Tibial nerve (tissue), 4 donors: Measurements from ENCODE around the gene TFG. TPM values are rescaled to one million over a fixed set of nuclear protein-coding genes. Genes with fewer than 3 reads are reported as not detected.

ENCODE experiments used
- DNase-seq, 2 donors: peaks; one replicate each; pipeline ENCODE4 v3.0.0-alpha.2; 2019; ENCODE audit warnings: low spot score in 2 of 2
- H3K27ac ChIP-seq, 4 donors: fragments of 200-600 bp; sonication (generic) in 3 of 4; one replicate each; pipeline ENCODE4 v1.5.1; 2017 to 2019; ENCODE audit warnings: mild to moderate bottlenecking in 1 of 4
- H3K27me3 ChIP-seq, 2 donors: fragments of 200-600 bp; sonication (generic) in 1 of 2; one replicate each; pipeline versions ENCODE4 v1.5.1 to v1.6.0; 2017 to 2019
- H3K36me3 ChIP-seq, 3 donors: fragments of 200-600 bp; sonication (generic); one replicate each; pipeline ENCODE4 v1.5.1; 2018 to 2019
- H3K4me1 ChIP-seq, 4 donors: fragments of 200-600 bp; sonication (generic) in 3 of 4; one replicate each; pipeline ENCODE4 v1.5.1; 2017 to 2019
- H3K4me3 ChIP-seq, 4 donors: fragments of 200-600 bp; sonication (generic) in 3 of 4; one replicate each; pipeline ENCODE4 v1.5.1; 2017 to 2019; ENCODE audit warnings: mild to moderate bottlenecking in 1 of 4, moderate library complexity in 1 of 4
- H3K9me3 ChIP-seq, 4 donors: fragments of 200-600 bp; sonication (generic) in 3 of 4; one replicate each; pipeline ENCODE4 v1.5.1; 2017 to 2019
- EP300 ChIP-seq, 2 donors: sonication (generic); formaldehyde crosslinking; IDR thresholded peaks; one replicate each; pipeline ENCODE4 v1.6.1; 2017; ENCODE audit warnings: antibody characterized with exemption in 2 of 2, mild to moderate bottlenecking in 1 of 2
- POLR2A ChIP-seq, 2 donors: fragments of 450-650 bp; IDR thresholded peaks; one replicate each; pipeline ENCODE4 v1.6.1; 2017; ENCODE audit warnings: antibody characterized with exemption in 2 of 2, mild to moderate bottlenecking in 2 of 2, moderate library complexity in 2 of 2
- WGBS, 2 donors: methylation state at CpG; one replicate each; pipeline ENCODE4 v1.1.5; 2018; 5-methylcytosine and 5-hydroxymethylcytosine counted together
- total RNA-seq, 4 donors: library from RNA; depleted of rRNA; stranded (reverse); fragments of >200 nt; gene quantifications; one replicate each; pipeline ENCODE4 v1.1.0, GENCODE V29; 2016
- TF ChIP-seq, protein P1 (sequence below), 5 experiments: fragments of 200-600 bp in 3 of 5; fragments of 450-650 bp in 2 of 5; sonication (generic) in 3 of 5; IDR thresholded peaks; one replicate each; pipeline ENCODE4 v1.5.1; 2016 to 2019; ENCODE audit warnings: antibody characterized with exemption in 5 of 5, mild to moderate bottlenecking in 3 of 5, moderate library complexity in 2 of 5

The TFG gene
- total RNA-seq, 4 donors from 2014 or later = 50.8 to 80.8 (median 62.8) TPM

DNA sequence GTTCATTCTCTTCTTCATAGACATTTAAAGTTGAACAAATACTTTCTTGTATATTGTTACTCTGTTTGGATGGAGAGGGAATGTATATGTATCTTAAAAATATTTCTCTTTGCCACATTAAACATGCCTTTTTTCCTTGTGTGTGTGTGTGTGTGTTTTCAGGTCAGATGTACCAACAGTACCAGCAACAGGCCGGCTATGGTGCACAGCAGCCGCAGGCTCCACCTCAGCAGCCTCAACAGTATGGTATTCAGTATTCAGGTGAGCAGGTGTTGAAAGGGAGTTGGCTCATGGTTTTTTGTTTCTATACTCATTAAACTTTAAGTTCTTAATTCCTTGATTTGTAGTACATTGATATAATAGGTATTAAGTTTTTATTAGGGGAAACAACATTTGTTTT, 35.4 kb downstream of the TFG start:
- Histone ChIP-seq H3K4me3 (no peak overlapping the region), H3K9me3 (no peaks in the 10 kb centered on the region), H3K27me3 (no peaks in the 10 kb centered on the region), H3K27ac (no peak overlapping the region), H3K4me1 (no peaks in the 10 kb centered on the region), H3K36me3 (peaks cover 0 to 80% (median 3%) of the 10 kb centered on the region in 3 donors)
- WGBS, 2 donors = 94 to 96% methylated on average over 2 of the region's 2 CpGs
- TF ChIP-seq POLR2A (IDR thresholded peaks at IDR 0.05) (no peak), EP300 (IDR thresholded peaks at IDR 0.05) (no peak)
- TF ChIP-seq, protein P1, sequence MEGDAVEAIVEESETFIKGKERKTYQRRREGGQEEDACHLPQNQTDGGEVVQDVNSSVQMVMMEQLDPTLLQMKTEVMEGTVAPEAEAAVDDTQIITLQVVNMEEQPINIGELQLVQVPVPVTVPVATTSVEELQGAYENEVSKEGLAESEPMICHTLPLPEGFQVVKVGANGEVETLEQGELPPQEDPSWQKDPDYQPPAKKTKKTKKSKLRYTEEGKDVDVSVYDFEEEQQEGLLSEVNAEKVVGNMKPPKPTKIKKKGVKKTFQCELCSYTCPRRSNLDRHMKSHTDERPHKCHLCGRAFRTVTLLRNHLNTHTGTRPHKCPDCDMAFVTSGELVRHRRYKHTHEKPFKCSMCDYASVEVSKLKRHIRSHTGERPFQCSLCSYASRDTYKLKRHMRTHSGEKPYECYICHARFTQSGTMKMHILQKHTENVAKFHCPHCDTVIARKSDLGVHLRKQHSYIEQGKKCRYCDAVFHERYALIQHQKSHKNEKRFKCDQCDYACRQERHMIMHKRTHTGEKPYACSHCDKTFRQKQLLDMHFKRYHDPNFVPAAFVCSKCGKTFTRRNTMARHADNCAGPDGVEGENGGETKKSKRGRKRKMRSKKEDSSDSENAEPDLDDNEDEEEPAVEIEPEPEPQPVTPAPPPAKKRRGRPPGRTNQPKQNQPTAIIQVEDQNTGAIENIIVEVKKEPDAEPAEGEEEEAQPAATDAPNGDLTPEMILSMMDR (IDR thresholded peaks at IDR 0.05) = no peak
- no peak for DNase-seq

DNA sequence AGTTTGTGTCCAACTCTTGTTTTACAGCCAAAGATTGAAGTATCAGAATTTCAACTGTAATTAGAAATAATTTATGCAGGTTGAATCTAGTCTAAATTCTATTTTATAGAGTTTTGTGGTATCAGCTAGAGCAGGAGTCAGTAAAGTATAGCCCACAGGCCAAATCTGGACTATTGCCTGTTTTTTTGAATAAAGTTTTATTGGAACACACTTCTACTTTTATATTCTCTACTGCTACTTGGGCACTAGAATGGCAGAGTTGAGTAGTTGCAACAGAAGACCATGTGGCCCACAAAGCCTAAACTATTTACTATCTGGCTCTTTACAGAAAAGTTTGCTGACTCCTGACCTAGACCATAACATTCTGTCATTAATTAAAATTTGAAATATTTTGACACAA, 36.3 kb downstream of the TFG start:
- Histone ChIP-seq H3K4me1 (no peaks in the 10 kb centered on the region), H3K27me3 (no peaks in the 10 kb centered on the region), H3K36me3 (peaks cover 0 to 79% (median 0%) of the 10 kb centered on the region in 3 donors), H3K9me3 (no peaks in the 10 kb centered on the region), H3K27ac (no peak overlapping the region), H3K4me3 (no peak overlapping the region)
- TF ChIP-seq EP300 (IDR thresholded peaks at IDR 0.05) (no peak), POLR2A (IDR thresholded peaks at IDR 0.05) (no peak)
- TF ChIP-seq, protein P1 (IDR thresholded peaks at IDR 0.05) = no peak
- DNase-seq = no peak

DNA sequence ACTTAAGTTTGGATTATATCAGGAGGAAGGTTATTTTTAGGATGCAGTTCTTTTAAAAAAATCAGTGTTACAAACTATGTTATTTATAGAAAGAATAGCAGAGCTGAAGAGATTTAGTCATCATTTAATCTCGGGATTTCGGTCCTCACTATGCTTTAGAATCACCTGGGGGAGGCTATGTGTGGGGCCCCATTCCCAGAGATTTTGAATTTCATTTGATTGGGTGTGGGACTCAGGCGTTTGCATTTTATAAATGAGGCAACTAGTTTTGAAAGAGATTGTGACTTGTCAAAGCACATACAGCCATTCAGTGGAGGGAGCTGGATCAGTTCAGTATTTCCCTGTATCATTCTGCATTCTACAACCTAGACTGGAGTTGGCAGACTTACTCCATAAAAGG, 36.8 kb downstream of the TFG start:
- Histone ChIP-seq H3K4me3 (no peak overlapping the region), H3K27me3 (no peaks in the 10 kb centered on the region), H3K9me3 (no peaks in the 10 kb centered on the region), H3K4me1 (no peaks in the 10 kb centered on the region), H3K36me3 (peaks cover 0 to 79% (median 0%) of the 10 kb centered on the region in 3 donors), H3K27ac (no peak overlapping the region)
- TF ChIP-seq POLR2A (IDR thresholded peaks at IDR 0.05) = no peak
- no peak for TF ChIP-seq EP300 (IDR thresholded peaks at IDR 0.05)
- TF ChIP-seq, protein P1 (IDR thresholded peaks at IDR 0.05) = no peak
- 80 to 83% methylated on average over 3 of the region's 3 CpGs for WGBS, 2 donors
- no peak for DNase-seq

DNA sequence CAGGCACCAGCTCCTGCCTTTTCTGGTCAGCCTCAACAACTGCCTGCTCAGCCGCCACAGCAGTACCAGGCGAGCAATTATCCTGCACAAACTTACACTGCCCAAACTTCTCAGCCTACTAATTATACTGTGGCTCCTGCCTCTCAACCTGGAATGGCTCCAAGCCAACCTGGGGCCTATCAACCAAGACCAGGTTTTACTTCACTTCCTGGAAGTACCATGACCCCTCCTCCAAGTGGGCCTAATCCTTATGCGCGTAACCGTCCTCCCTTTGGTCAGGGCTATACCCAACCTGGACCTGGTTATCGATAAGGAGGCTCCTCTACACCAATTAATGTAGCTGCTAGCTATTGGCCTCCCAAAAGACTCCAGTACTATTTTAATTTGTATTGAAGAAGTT, 38.9 kb downstream of the TFG start:
- Histone ChIP-seq H3K27me3 (no peaks in the 10 kb centered on the region), H3K4me1 (no peaks in the 10 kb centered on the region), H3K36me3 (peaks cover 0 to 87% (median 5%) of the 10 kb centered on the region in 3 donors), H3K9me3 (no peaks in the 10 kb centered on the region), H3K4me3 (no peak overlapping the region), H3K27ac (no peak overlapping the region)
- 96 to 100% methylated on average over 6 of the region's 6 CpGs for WGBS, 2 donors
- TF ChIP-seq POLR2A (IDR thresholded peaks at IDR 0.05) (no peak), EP300 (IDR thresholded peaks at IDR 0.05) (no peak)
- TF ChIP-seq, protein P1 (IDR thresholded peaks at IDR 0.05) = no peak
- no peak for DNase-seq

- Histone ChIP-seq H3K27ac (no peak overlapping the region), H3K36me3 (peaks cover 0 to 95% (median 5%) of the 10 kb centered on the region in 3 donors), H3K27me3 (no peaks in the 10 kb centered on the region), H3K4me1 (peaks cover 0 to 4% (median 0%) of the 10 kb centered on the region in 4 donors), H3K9me3 (no peaks in the 10 kb centered on the region), H3K4me3 (no peak overlapping the region)
- no peak for DNase-seq
- 44 to 54% methylated on average over 2 of the region's 2 CpGs for WGBS, 2 donors
- TF ChIP-seq POLR2A (IDR thresholded peaks at IDR 0.05) (no peak), EP300 (IDR thresholded peaks at IDR 0.05) (no peak)
- TF ChIP-seq, protein P1 (IDR thresholded peaks at IDR 0.05) = no peak
These were observed 39.7 kb downstream of the TFG start for GRCh38 chr3:100748967-100749366.
